ENCODE measurements around the gene PRDX1. TPM values are rescaled to one million over a fixed set of nuclear protein-coding genes. Genes with fewer than 3 reads are reported as not detected.

Gene PRDX1
- total RNA-seq, 2 donors from 2014 or later = 64.6 to 103 TPM

DNA sequence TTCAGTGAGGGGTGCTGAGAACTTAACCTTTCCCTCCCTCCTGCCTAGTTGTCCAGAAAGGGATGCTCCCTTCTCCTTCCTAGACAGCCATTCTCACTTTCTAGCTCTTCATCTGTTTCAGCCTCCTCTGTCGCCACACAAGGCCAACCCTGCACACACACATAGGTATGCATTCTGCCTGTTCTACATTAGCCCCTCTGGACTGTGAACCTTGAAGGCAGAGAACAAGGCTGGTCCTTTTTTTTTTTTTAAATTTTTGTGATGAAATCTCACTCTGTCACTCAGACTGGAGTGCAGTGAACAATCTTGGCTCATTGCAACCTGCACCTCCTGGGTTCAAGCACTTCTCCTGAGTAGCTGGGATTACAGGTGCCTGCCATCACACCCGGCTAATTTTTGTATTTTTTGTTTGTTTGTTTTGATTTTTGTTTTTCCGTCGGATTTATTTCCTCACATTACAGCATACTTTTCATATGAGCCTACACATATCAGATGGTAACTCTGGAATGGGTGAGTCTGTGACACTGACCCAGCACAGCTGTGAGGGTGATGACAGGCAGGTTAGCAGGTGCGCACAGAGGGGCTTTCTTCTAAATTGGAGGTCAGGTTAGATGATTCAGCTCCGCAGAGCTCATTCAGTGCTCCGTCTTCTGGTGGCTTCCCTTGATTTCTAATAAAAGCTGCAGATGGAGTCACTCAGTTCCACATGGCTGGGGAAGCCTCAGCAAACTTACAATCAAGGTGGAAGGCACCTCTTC lies 24.0 kb upstream of the PRDX1 start:
- no peak overlapping the region for H3K27ac ChIP-seq
- 81% methylated on average over 6 to 7 of the region's 7 CpGs for WGBS, 2 donors
- TF ChIP-seq POLR2A (IDR thresholded peaks at IDR 0.05) = no peak
- intact Hi-C loops (cut with DNase I) = no loop called here
- DNase-seq = no peak
- peaks cover 16% of the 10 kb centered on the region for H3K4me1 ChIP-seq
- H3K36me3 ChIP-seq (replicated peaks in 1 of 2; ENCODE audit: insufficient read depth in 1 of 2, low read depth in 2 of 2) = no peaks in the 10 kb centered on the region
- ATAC-seq = no peak
- H3K4me3 ChIP-seq = no peak overlapping the region
- H3K9me3 ChIP-seq = no peaks in the 10 kb centered on the region
- H3K27me3 ChIP-seq = no peaks in the 10 kb centered on the region

DNA sequence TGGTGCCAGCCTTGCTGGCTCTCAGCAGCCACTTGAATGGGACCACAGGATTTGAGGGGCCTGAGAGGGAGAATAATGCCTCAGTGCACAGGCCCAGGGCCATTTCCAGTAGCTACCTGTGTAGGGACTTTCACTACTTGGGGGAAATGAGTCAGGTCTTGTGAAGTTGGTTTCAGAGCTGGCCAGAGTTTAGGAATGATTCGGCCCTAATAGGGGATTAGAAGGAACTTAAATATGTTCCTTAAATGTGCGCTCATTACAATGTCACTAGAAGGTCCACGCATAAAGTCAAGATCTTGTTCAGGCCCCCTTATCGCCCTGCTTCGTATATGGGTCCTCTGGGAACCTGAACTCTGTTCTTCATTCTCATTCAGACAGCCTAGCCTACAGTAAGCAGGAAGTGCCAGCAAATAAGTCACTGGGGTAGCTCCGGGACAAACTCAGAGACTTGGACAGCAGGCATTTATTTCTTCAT lies 23.4 kb upstream of the PRDX1 start:
- DNase-seq (no peak), ATAC-seq (no peak)
- H3K9me3 ChIP-seq = no peaks in the 10 kb centered on the region
- TF ChIP-seq POLR2A (IDR thresholded peaks at IDR 0.05) = no peak
- TF ChIP-seq, protein P1, sequence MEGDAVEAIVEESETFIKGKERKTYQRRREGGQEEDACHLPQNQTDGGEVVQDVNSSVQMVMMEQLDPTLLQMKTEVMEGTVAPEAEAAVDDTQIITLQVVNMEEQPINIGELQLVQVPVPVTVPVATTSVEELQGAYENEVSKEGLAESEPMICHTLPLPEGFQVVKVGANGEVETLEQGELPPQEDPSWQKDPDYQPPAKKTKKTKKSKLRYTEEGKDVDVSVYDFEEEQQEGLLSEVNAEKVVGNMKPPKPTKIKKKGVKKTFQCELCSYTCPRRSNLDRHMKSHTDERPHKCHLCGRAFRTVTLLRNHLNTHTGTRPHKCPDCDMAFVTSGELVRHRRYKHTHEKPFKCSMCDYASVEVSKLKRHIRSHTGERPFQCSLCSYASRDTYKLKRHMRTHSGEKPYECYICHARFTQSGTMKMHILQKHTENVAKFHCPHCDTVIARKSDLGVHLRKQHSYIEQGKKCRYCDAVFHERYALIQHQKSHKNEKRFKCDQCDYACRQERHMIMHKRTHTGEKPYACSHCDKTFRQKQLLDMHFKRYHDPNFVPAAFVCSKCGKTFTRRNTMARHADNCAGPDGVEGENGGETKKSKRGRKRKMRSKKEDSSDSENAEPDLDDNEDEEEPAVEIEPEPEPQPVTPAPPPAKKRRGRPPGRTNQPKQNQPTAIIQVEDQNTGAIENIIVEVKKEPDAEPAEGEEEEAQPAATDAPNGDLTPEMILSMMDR (IDR thresholded peaks at IDR 0.05) = no peak
- no peak overlapping the region for H3K4me3 ChIP-seq
- no peaks in the 10 kb centered on the region for H3K36me3 ChIP-seq (replicated peaks in 1 of 2; ENCODE audit: insufficient read depth in 1 of 2, low read depth in 2 of 2)
- 46 to 61% methylated on average over 6 of the region's 6 CpGs for WGBS, 2 donors
- no peaks in the 10 kb centered on the region for H3K27me3 ChIP-seq
- intact Hi-C loops (cut with DNase I) = no loop called here
- peak overlapping the region in 1 of 4 donors; percentile 25 for H3K27ac ChIP-seq
- H3K4me1 ChIP-seq = peaks cover 11% of the 10 kb centered on the region

DNA sequence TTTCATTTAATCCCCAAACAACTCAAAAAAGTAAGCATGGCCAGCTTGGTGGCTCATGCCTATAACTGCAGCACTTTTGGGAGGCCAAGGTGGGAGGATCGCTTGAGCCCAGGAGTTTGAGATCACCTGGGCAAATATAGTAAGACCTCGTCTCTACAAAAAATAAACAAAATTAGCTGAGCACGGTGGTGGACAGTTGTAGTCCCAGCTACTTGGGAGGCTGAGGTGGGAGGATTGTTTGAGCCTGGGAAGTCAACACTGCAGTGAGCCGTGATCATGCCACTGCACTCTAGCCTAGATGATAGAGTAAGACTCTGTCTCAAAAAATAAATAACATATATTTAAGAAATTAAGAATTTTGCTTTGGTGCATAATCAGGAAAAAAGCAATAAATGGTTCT lies 22.8 kb upstream of the PRDX1 start:
- Histone ChIP-seq H3K27ac (peak overlapping the region in 1 of 4 donors; percentile 71), H3K4me1 (peaks cover 9% of the 10 kb centered on the region), H3K9me3 (no peaks in the 10 kb centered on the region), H3K4me3 (no peak overlapping the region), H3K36me3 (replicated peaks in 1 of 2; ENCODE audit: insufficient read depth in 1 of 2, low read depth in 2 of 2) (no peaks in the 10 kb centered on the region), H3K27me3 (no peaks in the 10 kb centered on the region)
- ATAC-seq (no peak), DNase-seq (no peak)
- TF ChIP-seq, protein P1 (IDR thresholded peaks at IDR 0.05) = no peak
- no peak for TF ChIP-seq POLR2A (IDR thresholded peaks at IDR 0.05)
- 72 to 78% methylated on average over 4 of the region's 4 CpGs for WGBS, 2 donors
- intact Hi-C loops (cut with DNase I) = no loop called here

DNA sequence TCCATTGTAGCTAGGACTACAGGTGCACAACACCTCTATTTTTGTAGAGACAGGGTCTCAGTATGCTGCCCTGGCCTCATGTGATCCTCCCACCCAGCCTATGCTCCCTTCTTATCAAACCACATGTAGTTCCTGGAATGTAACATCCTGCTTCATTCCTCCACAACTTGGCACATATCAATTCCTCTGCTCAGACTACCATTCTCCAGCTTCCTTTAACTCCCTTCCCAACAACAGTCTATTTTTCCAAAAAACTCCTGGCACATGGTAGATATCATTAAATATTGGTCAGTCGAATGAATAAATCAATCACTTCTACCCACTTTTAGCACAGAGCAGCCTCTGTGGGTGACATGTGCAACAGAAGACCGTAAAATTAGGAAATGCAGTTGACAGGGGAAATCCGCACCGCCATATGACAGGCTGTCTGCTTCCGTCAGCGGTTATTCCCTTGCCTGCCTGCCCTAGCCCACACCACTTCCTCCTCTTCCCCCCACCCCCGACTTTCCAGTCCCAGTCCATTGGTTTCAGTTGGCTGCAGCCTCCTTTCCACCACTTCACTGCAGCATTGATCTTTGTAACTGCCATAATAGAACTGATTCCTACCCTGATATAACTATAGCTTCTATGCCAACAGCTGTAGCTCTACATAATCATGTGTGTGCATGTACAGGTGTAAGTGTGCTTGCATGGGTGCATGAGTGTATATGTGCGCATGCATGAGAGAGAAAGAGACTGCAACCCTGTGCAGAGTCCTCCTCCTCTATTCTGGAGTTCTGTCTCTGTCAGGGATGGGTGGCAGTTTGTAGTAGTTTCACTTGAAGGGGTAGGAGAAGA lies 22.1 kb upstream of the PRDX1 start:
- intact Hi-C loops (cut with DNase I) = no loop called here
- TF ChIP-seq, protein P1 (IDR thresholded peaks at IDR 0.05) = no peak
- TF ChIP-seq POLR2A (IDR thresholded peaks at IDR 0.05) = no peak

DNA sequence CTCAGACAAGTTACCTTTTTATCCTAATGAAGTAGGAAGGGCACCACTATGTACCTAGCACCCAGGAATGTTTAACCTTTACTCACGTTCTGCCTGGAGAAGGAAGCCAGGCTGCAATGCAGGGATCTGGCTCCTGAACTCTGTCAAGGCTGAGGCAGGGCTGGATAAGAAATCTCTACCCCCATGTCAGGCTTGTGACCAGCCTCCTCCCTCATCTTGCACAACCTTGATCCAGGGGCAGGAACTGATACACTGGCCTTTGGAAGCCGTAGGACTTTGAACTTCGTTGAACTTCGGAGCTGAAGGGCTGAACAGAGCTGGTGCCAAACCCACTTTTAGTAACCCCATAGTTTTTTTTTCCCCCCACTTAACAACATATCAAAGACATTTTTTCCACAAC lies 20.9 kb upstream of the PRDX1 start:
- Histone ChIP-seq H3K36me3 (replicated peaks in 1 of 2; ENCODE audit: insufficient read depth in 1 of 2, low read depth in 2 of 2) (no peaks in the 10 kb centered on the region), H3K4me1 (peaks cover 9% of the 10 kb centered on the region), H3K9me3 (no peaks in the 10 kb centered on the region), H3K27ac (peak overlapping the region in 3 of 4 donors; percentile 5 to 71 (median 10)), H3K4me3 (no peak overlapping the region), H3K27me3 (no peaks in the 10 kb centered on the region)
- TF ChIP-seq POLR2A (IDR thresholded peaks at IDR 0.05) = no peak
- TF ChIP-seq, protein P1 (IDR thresholded peaks at IDR 0.05) = no peak
- intact Hi-C loops (cut with DNase I) = no loop called here
- ATAC-seq = peak; percentile 73
- peak; percentile 30 to 67 (median 55) for DNase-seq
- WGBS, 2 donors = 15 to 26% methylated on average over 4 of the region's 4 CpGs

More for the DNA sequence above, 22.1 kb upstream of the PRDX1 start:
- H3K4me3 ChIP-seq = no peak overlapping the region
- H3K36me3 ChIP-seq (replicated peaks in 1 of 2; ENCODE audit: insufficient read depth in 1 of 2, low read depth in 2 of 2) = no peaks in the 10 kb centered on the region
- no peaks in the 10 kb centered on the region for H3K9me3 ChIP-seq
- ATAC-seq (peak; percentile 73), DNase-seq (peak; percentile 23 to 79 (median 43))
- 55 to 58% methylated on average over 8 of the region's 8 CpGs for WGBS, 2 donors
- H3K4me1 ChIP-seq = peaks cover 9% of the 10 kb centered on the region
- H3K27ac ChIP-seq = peak overlapping the region in 2 of 4 donors; percentile 70 to 71
- no peaks in the 10 kb centered on the region for H3K27me3 ChIP-seq
